GM19467 (cell line): ENCODE data around the gene BRIX1.
"Not testable (repeated sequence)": the region's sequence is repeated elsewhere in the genome, so short reads cannot be mapped to it uniquely, and the experiment has no call there.

Experiments used
- ATAC-seq: cut with Tn5 transposase; IDR thresholded peaks from one replicate; pipeline ENCODE4 v1.9.1; 2021; ENCODE audit warnings: mild to moderate bottlenecking, moderate library complexity; ENCODE audit not compliant: unreplicated experiment

The BRIX1 gene

DNA sequence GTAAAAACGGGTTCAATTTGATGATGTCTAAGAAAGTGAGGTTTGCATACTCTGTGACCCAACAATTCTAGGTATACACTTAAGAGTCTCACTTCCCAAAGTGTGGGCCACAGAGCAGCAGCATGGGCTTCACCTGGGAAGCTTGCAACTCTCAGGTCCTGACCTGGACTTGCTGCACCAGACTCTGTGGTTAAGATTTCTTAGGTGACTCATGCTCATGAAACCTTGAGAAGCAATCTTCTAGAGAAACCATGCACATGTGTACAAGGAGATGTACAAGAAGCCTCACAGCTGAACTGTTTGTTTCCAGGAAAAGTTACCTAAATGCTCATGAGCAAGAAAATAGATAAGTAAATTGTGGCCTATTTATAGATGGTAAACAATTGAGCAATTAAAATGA is 43.8 kb downstream of the BRIX1 start:
- ATAC-seq = peak; percentile 65

DNA sequence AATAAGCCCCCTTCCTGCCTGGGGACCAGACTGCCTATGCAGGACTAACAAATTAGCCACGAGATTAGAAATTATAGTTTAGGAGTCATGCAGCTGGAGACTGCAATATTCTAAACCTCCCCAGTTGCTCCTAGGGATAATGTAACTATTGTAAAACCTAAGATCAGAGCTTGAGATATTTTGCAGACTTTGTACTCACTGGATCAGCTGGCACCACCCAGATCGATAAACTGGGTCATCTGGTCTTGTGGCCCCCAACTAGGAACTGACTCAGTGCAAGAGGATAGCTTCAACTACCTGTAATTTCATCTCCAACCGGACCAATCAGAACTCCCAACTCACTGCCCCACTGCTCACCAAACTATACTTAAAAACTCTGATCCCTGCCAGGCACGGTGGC is 52.0 kb downstream of the BRIX1 start:
- no peak for ATAC-seq

DNA sequence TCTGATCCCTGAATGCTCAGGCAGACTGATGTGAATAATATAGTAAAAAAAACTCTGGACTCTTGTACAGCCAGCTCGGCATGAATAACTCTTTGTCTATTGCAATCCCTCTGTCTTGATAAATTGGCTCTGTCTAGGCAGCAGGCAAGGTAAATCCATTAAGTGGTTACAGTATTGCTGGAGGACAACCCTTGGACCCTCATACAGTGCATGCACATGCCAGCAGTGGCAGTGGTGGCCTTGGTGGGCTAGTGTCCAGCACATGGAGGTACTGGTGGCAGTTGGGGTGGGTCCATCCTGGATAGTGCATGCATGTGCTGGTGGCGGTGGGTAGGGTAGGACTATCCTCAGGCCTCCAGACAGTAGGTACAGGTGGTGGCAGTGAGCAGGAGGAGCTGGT is 52.7 kb downstream of the BRIX1 start:
- ATAC-seq = no peak

DNA sequence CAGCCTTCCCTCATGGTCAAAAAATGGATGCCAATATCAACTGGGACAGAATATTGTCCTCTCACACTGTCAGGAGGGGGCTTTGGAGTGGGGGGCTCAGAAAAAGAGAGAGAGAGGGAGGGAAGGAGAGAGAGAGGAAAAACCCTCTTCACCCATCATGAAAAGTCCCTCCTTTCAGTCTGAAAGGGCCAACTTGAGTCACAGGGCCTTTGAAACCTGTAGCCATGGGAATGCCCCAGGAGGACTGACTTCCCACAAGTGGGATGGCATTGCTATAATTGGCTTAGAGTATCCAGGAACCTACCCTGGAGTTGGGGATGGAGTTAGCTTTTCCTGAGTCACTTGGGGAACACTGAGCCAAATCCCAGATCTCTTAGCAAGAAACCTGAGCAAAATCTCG is 55.0 kb downstream of the BRIX1 start:
- ATAC-seq = no peak

DNA sequence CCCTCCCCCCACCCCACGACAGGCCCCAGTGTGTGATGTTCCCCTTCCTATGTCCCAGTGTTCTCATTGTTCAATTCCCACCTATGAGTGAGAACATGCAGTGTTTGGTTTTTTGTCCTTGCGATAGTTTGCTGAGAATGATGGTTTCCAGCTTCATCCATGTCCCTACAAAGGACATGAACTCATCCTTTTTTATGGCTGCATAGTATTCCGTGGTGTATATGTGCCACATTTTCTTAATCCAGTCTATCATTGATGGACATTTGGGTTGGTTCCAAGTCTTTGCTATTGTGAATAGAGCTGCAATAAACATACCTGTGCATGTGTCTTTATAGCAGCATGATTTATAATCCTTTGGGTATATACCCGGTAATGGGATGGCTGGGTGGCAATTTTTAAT is 56.1 kb downstream of the BRIX1 start:
- not testable (repeated sequence) for ATAC-seq
